Choroid plexus epithelial cell (primary cell): ENCODE results near the gene IL17A.

Experiments used
- DNase-seq: peaks from one replicate; pipeline ENCODE4 v3.0.0-alpha.2; 2010; ENCODE audit warnings: low read depth
- H3K4me3 ChIP-seq: 2 replicates; pipeline ENCODE4 v1.5.1; 2011; ENCODE audit warnings: low read depth, mild to moderate bottlenecking, control low read depth, low read length, moderate library complexity
- CTCF ChIP-seq: conservative IDR thresholded peaks from 2 replicates; pipeline ENCODE4 v1.5.1; 2011; ENCODE audit warnings: low read depth, mild to moderate bottlenecking, control low read depth, inconsistent platforms, low read length, moderate library complexity

The IL17A gene

GRCh38 chr6:52201046-52201445 is 14.9 kb downstream of the IL17A start:
- no peak for TF ChIP-seq CTCF
- no peak for DNase-seq
- H3K4me3 ChIP-seq: no peak overlapping the region

- no peak for DNase-seq
- no peak overlapping the region for H3K4me3 ChIP-seq
- no peak for TF ChIP-seq CTCF
Measured at GRCh38 chr6:52201493-52201892, 15.3 kb downstream of the IL17A start.

- no peak overlapping the region for H3K4me3 ChIP-seq
- DNase-seq: no peak
- no peak for TF ChIP-seq CTCF
Measured at GRCh38 chr6:52207066-52207465, 20.9 kb downstream of the IL17A start.

GRCh38 chr6:52208612-52209011 is 22.4 kb downstream of the IL17A start:
- TF ChIP-seq CTCF: no peak
- H3K4me3 ChIP-seq: no peak overlapping the region
- no peak for DNase-seq

- DNase-seq: no peak
- no peak overlapping the region for H3K4me3 ChIP-seq
- TF ChIP-seq CTCF: no peak
Measured at GRCh38 chr6:52209770-52210169, 23.6 kb downstream of the IL17A start.

GRCh38 chr6:52210227-52210626 is 24.1 kb downstream of the IL17A start:
- no peak for DNase-seq
- no peak for TF ChIP-seq CTCF

GRCh38 chr6:52213127-52213526 is 27.0 kb downstream of the IL17A start:
- no peak for TF ChIP-seq CTCF
- no peak for DNase-seq
- H3K4me3 ChIP-seq: no peak overlapping the region

More at GRCh38 chr6:52210227-52210626, 24.1 kb downstream of the IL17A start:
- no peak overlapping the region for H3K4me3 ChIP-seq
